Ishikawa (cell line): Measurements from ENCODE around the gene C16orf78.

ENCODE experiments used
- CEBPB ChIP-seq: IDR thresholded peaks from 2 replicates; pipeline ENCODE4 v1.6.1; 2012
- CREB1 ChIP-seq: IDR thresholded peaks from 2 replicates; pipeline ENCODE4 v1.6.1; 2012; ENCODE audit warnings: low read depth
- EGR1 ChIP-seq: IDR thresholded peaks from 2 replicates; pipeline ENCODE4 v1.6.1; 2012
- EP300 ChIP-seq: IDR thresholded peaks from 2 replicates; pipeline ENCODE4 v1.6.1; 2012; ENCODE audit warnings: borderline replicate concordance
- FOXM1 ChIP-seq: IDR thresholded peaks from 2 replicates; pipeline ENCODE4 v1.6.1; 2012; ENCODE audit warnings: low read depth, borderline replicate concordance
- NFIC ChIP-seq: IDR thresholded peaks from 2 replicates; pipeline ENCODE4 v1.6.1; 2012
- RAD21 ChIP-seq: IDR thresholded peaks from 2 replicates; pipeline ENCODE4 v1.6.1; 2012; ENCODE audit warnings: low read depth
- TAF1 ChIP-seq: IDR thresholded peaks from 2 replicates; pipeline ENCODE4 v1.6.1; 2012; ENCODE audit warnings: low read depth, mild to moderate bottlenecking
- TCF12 ChIP-seq: IDR thresholded peaks from 2 replicates; pipeline ENCODE4 v1.6.1; 2012; ENCODE audit warnings: low read depth
- TEAD4 ChIP-seq: IDR thresholded peaks from 2 replicates; pipeline ENCODE4 v1.6.1; 2012
- YY1 ChIP-seq: IDR thresholded peaks from 2 replicates; pipeline ENCODE4 v1.6.1; 2012; ENCODE audit warnings: low read depth
- ZBTB7A ChIP-seq: IDR thresholded peaks from 2 replicates; pipeline ENCODE4 v1.6.1; 2012; ENCODE audit warnings: low read depth
- TF ChIP-seq, protein P1 (sequence below): IDR thresholded peaks from 2 replicates; pipeline ENCODE4 v1.6.1; 2012
- TF ChIP-seq, protein P2 (sequence below): IDR thresholded peaks from 2 replicates; pipeline ENCODE4 v1.6.1; 2012
- TF ChIP-seq, protein P3 (sequence below): IDR thresholded peaks from 2 replicates; pipeline ENCODE4 v1.6.1; 2012; ENCODE audit warnings: low read depth, mild to moderate bottlenecking

Gene C16orf78

DNA sequence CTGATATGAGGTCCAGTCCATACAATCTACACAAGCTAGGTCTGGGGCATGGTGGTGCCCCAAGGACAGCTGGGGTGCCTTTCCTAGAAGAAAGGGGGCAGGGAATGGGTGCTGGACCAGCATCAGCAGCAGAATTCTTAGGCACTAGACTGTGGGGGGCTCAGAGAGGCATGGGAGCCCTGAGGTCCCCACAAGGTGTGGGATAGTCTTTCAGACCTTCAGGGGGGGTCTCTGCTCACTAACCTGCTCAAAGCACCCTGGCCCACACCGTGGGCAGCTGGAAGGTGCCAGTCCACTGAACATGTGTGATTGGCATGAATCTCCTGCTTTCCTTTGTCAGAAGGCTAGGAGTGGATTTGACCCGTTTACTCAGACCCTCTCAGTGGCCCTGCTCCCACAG is 26.1 kb upstream of the C16orf78 start:
- TF ChIP-seq TEAD4 = no peak
- TF ChIP-seq, protein P1, sequence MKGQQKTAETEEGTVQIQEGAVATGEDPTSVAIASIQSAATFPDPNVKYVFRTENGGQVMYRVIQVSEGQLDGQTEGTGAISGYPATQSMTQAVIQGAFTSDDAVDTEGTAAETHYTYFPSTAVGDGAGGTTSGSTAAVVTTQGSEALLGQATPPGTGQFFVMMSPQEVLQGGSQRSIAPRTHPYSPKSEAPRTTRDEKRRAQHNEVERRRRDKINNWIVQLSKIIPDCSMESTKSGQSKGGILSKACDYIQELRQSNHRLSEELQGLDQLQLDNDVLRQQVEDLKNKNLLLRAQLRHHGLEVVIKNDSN = no peak
- no peak for TF ChIP-seq ZBTB7A
- no peak for TF ChIP-seq TAF1
- TF ChIP-seq CEBPB = no peak
- TF ChIP-seq RAD21 = no peak
- TF ChIP-seq, protein P2, sequence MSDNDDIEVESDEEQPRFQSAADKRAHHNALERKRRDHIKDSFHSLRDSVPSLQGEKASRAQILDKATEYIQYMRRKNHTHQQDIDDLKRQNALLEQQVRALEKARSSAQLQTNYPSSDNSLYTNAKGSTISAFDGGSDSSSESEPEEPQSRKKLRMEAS = no peak
- TF ChIP-seq FOXM1 = no peak
- no peak for TF ChIP-seq NFIC
- TF ChIP-seq, protein P3, sequence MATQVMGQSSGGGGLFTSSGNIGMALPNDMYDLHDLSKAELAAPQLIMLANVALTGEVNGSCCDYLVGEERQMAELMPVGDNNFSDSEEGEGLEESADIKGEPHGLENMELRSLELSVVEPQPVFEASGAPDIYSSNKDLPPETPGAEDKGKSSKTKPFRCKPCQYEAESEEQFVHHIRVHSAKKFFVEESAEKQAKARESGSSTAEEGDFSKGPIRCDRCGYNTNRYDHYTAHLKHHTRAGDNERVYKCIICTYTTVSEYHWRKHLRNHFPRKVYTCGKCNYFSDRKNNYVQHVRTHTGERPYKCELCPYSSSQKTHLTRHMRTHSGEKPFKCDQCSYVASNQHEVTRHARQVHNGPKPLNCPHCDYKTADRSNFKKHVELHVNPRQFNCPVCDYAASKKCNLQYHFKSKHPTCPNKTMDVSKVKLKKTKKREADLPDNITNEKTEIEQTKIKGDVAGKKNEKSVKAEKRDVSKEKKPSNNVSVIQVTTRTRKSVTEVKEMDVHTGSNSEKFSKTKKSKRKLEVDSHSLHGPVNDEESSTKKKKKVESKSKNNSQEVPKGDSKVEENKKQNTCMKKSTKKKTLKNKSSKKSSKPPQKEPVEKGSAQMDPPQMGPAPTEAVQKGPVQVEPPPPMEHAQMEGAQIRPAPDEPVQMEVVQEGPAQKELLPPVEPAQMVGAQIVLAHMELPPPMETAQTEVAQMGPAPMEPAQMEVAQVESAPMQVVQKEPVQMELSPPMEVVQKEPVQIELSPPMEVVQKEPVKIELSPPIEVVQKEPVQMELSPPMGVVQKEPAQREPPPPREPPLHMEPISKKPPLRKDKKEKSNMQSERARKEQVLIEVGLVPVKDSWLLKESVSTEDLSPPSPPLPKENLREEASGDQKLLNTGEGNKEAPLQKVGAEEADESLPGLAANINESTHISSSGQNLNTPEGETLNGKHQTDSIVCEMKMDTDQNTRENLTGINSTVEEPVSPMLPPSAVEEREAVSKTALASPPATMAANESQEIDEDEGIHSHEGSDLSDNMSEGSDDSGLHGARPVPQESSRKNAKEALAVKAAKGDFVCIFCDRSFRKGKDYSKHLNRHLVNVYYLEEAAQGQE = no peak
- TF ChIP-seq CREB1 = no peak
- no peak for TF ChIP-seq EGR1
- no peak for TF ChIP-seq EP300
- no peak for TF ChIP-seq TCF12
- no peak for TF ChIP-seq YY1

DNA sequence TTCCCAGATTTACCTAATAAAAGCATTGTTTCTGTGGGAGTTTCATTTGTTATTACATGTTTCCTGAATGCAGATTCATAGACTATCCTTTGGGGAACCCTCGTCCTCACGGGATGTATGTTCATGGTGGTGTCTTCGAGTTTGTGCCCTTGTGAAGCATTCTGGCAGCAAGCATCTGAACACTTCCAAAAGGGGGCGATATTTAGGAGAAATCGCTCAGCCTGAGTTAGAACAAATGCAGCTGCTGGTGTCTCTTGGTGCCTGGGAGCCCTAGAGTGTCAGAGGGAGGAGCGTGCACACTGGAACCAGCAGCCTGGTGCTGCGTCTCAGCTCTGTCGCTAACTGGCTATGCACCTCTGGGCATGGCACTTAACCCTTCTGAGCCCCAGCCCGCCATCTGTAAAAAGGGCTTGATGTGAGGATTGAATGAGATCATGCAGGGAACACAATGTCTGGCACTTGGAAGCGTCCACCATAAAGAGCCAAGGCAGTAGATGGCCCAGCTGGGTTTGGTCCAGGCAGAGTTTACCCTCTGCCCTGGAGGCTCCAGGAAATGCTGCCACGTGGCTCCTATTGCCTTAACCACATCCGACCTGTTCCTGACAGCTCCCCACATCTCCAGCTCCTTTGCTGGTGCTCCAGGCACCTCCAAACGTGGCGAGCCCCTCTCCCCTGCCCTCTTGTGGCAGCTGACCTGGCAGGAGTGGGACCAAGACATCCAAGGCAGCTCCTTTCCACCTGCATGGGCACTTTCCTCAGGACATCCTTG is 25.0 kb upstream of the C16orf78 start:
- TF ChIP-seq EGR1 (no peak), NFIC (no peak), CREB1 (no peak), TAF1 (no peak), CEBPB (no peak), TCF12 (no peak), FOXM1 (no peak)
- TF ChIP-seq, protein P1 = no peak
- TF ChIP-seq, protein P3 = no peak

DNA sequence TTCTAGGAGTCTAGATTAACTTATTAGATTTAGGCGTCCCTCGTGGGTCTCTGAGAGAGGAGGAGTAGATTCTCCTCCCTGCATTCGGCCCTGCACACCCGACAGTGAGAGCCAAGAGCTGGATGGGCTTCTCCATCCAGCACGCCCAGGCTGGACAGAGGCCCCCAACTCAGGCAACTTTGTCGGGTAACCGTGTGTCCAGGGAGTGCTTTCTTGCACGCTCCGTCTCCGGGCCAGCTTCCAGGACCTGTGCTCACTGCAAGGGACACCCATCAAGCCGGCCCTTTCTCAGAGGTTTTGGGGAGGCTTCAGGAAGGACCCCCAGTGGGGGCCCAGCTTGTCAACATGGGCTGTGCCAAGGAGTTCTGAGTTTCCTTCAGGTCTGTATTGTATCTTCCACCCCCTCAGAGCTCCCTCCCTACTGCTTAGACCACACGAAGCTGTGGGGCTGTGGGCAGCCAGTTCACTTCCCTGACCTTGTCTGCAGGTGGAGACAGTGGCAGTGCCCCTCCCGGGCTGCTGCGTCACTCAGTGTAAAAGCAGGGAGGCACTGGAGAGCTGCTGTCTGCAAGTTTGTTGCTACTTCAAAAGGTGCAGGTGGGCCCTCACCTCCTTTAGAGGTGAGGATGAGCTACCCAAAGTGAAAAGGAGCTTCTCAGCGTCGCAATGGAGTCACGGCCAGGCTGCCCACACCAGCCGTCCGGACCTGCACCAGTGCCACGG is 24.0 kb upstream of the C16orf78 start:
- TF ChIP-seq, protein P3 = peak; percentile 36; the same call in 1 of the 2 replicates
- no peak for TF ChIP-seq TEAD4

GRCh38 chr16:49350265-49351095 is 23.1 kb upstream of the C16orf78 start:
- TF ChIP-seq, protein P2 = no peak
- peak; percentile 88 for TF ChIP-seq RAD21
- no peak for TF ChIP-seq EGR1
